Renal cortex interstitium (tissue), 11 donors: ENCODE results near the gene NTM. TPM values are rescaled to one million over a fixed set of nuclear protein-coding genes. Genes with fewer than 3 reads are reported as not detected.
A peak's percentile ranks its signal among the peaks of the same experiment; 100 is the strongest.

Experiments used
- DNase-seq, 11 donors: peaks; one replicate each; pipeline ENCODE4 v3.0.0-alpha.2; 2013; ENCODE audit warnings: low read depth in 9 of 11, low spot score in 4 of 11; ENCODE audit errors: extremely low read depth in 1 of 11
- polyA plus RNA-seq, 3 donors: library from polyadenylated mRNA; unstranded; fragments of 120-200 nt; gene quantifications; one replicate each; pipeline ENCODE4 v1.2.1, GENCODE V29; 2013; ENCODE audit not compliant: insufficient read length in 3 of 3

The NTM gene
- polyA plus RNA-seq, 3 donors: 40.5 to 45.1 (median 43.9) TPM

DNA sequence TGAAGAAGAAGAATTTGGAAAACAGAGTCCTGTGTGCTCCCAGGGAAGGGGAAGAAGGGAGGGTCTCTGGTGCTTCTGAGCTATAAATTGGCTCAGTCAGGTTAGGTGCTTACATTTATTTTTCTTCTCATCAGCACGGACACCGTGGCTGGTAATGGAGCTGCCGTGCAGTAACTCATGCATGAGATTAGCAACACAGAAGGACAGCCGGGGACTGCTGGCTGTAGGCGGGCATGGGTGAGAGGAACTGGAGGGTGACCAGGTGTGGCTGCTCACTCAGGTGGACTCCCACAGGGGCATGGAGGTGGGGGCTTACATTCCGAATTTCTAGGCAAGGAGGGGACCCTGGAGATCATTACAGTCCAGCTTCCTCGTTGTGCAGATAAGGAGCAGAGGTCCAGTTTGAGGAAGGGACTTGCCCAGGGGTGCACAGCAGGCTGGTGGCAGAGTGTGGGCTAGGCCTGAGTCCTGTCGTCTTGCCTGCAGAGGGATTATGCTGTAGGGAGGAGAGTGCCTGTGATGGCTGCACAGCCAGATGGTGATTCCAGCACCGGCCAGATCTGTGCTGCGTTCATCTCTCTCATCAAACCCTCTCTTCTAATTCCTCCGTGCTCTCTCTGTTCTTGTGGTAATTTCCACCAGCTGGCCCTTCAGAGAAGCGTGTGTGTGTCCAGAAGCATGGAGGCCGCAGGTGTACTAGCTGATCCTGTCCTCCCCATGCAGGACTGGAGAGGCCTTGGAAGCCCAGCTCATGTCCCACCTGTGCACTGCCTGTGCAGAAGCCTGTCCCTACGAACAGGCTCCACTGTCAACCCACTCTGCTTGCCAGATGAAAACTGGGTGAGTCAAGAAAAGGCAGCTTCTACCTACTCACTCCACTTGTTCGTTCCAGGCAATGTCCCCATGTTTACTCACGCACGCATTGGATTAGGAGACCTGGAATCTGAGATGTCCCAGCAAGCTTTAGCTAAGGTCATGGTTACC is 78.9 kb downstream of the NTM start:
- peak in 2 of 11 donors; percentile 33 to 50 for DNase-seq

DNA sequence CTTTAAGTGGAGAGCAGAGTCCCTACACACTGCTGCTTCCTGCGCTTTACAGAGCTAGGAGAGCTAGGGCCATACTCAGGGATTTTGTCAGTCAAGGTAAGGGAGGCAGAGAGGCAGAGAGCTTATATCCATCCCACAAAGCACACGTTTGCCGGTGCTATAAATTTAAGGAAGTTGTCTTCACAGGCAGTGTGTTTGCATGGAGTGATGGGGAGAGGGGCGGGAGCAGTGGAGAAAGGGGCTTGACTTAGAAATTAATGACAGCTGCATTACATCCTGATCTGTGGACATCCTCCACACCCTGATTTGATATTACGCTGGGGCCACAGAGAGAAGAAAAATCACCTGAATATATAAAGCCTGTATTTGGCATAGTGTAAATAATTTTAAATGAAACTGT is 84.1 kb downstream of the NTM start:
- no peak for DNase-seq

DNA sequence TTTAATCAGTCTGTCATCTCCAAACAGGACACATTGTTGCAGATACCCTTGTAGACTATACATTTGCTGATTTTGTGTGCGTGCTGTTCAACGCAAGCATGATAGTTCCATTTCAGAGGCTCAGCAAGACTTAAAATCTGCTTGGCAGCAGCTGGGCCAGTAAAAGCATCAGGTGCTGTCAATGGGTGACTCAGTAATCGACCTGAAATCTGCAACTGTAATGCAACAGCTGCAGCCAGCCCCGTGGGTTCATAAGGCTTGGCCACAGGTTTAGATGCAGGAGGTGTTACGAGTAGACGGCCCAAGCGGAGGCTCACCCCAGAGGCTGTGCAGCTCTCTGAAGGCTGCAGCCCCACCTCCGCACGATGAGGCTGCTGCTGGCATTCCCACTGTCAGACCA is 84.6 kb downstream of the NTM start:
- no peak for DNase-seq

DNA sequence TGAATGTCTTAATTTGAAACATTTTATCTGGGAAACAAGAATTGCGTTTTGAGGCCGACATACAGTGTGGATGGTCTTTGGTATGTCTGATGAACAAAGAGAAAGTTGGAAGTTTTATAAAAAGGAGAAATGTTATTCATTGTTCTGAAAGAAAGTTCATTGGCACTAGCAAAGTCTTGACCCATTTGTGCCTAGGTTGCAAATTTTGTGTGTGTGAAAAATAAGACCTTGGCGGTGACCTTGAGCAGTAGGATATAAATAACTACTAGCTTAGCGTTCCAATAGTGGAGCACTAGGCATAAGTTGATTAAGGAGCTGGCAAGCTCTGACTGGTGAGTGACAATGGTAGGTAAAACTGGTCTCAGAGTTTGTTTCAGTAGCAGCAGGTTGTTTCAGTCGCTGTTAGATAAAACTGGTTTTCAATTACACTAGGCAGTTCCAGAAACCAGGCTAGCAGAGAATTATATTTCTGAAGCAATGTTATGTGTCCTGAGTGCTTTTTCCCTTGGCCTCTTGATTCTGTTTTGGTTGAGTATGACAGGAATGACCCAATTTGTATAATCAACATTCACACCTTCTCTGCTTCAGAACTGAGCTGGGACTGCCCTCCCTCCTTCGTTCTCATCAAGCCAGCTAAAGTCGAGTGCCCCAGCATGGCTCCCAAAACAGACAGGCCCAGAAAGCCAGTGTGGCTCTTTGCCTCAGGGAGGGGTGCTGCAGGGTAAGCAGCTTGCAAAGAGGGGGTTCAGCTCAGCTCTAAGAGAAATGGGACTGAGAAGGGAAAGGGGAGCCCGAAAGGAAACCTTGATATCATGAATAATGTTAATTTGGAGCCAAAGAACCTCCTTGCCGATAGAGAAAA is 85.7 kb downstream of the NTM start:
- DNase-seq: no peak

DNA sequence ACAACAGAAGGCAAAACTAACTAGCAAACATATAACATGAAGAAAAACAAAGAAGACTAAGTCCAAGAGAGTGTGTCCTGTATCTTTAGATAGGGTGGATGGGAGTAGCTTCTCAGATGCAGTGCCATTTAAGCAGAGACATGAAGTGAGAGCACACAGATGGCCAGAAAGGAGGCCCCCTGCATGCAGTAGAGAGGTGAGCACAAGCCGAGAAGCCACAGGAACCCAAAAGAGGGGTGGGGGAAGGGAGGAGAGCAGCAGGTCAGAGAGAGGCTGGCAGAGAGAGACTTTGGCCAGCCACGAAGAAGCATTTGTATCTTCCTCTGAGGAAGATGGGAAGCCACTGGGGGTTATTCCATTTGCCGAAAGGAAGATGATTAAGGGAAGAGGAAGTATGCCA is 86.7 kb downstream of the NTM start:
- no peak for DNase-seq

DNA sequence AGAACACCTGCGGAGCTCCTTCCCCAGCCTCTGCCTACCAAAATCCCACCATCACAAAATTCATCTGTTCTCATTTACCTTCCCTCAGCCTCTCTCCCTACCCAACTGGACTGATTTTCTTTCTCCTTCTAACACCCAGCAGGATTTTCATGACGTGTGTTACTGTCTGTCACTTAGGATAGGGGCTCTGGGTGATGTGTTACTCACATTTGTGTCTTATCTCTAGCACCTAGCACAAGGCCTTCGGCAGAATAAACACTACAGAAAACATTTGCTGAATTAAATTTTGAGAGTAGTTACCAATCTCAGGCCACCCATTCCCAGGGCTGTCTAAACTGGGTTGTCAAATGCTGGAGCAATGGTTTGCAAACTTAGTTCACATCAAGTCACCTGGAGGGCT is 88.0 kb downstream of the NTM start:
- no peak for DNase-seq

DNA sequence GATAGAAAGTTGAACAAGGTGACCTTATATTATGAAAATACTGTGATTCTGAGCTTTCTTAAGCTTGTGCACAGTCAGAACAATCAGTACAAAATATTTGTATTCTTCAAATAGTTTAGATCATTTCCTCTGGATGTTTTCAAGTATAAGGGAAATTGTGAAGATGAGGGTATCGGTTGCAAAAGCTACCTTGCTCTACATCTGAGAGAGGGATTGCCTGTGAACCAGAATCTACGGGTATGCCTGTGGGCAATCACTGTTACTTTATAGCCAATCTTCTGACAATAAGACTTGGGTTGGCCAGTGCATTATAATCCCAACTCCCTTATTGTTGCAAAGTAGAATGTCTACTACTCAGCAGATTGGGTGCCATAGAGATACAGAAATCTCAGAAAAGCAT is 90.5 kb downstream of the NTM start:
- DNase-seq: no peak

DNA sequence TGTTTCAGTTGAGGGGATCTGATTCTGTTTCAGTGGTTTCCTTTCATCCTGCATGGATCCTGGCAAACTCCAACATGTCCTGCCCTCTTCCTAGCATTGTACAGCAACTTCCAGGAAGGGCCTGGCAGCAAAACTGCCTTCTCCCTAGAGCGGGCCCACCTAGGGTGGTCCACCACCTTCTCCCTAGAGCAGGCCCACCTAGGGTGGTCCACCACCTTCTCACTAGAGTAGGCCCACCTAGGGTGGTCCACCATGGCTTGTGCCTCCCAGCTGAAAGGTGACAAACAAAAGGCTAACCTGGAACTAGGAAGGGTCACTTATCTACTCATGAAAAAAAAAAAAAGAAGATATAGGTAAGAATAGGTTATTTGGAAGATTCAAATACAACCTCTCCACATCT is 92.2 kb downstream of the NTM start:
- DNase-seq: no peak

DNA sequence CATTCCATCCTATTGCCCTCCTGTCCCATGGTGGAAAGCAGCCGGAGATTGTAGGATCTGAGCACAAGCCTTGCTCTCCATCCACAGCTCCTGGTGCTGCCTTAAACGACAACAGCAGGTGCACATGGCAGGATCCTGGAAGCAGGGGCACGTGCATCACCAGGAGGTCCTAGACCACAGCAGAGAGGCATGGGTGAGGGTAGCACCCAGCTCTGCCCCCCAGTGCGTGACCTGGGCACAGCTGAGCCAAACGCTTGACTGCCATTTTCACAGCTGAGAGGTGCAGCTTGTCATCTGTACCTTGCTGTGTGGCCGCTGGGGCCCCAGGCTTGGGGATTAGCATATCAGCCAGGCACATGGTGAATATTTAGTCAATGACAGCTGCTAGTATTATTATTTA is 92.7 kb downstream of the NTM start:
- no peak for DNase-seq

DNA sequence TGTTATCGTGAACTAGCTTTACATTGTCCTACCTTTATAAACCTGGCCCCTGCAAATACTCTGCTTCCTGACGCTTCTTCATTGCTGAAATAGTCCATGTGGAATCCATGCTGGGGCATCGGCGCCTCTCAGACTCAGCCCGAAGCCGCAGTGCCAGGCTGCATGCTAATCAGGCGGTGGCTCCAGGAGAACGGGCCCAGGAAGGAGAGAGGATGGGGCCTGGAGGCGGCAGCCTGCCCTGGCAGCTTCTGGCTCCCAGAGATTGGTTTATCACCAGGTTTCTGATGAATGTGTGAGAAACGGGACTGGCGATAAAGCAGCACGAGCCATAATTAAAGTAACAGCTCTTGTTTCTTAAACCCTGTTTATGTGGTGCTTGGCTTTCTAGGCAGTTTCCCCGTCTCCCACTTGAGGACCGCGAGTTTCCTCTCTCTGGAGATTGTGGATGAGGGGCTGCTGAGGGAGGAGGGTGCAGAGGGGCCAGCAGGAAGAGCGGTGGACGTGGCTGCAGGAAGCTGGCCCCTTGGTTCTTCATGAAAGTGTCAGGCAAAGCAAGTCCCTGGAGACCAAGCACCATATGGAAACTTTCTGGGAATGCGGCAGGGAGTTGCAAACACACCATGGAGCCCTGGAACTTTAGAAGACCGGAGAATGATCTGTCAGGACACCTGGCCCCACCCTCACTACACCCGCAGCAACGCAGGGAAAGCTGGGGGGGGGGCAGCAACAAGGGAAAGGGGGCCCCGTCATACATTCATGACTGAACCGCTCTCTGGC is 93.4 kb downstream of the NTM start:
- no peak for DNase-seq

DNA sequence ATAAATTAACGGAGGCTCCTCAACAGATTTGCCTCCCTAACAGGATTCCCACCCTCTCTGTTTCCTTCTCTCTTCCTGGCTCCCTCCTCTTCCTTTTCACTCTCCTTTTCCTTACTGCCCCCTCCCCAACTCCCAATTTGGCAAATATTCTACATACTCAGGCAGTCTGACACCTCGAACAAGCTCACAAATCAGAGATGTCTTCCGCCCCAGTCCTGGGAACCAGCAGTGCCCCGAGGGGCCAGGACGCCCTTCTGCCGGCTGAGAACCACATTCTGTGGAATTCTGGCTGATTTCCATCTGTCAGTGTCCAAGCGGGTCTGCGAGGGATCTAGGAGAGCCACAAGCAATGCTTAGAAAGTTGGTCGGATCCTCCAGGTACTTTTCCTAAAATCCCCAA is 94.0 kb downstream of the NTM start:
- DNase-seq: no peak

DNA sequence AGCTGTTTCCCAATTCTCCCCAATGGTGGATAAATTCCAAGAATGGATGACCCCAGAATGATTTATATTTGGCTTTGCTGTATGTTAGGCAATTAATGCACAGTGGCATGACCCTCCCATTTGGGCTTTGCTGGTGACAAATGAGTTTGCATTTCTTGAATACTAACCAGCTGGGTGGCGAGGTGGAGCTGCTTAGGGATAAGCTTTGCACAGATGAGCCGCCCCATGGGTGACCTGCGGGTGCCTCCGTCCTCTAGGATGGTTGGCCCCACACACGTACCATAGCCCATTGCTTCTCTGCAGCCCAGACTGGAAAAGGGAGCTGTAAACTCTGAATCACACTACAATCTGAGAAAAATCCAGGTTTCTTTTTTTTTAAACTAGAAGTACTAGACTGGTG is 94.6 kb downstream of the NTM start:
- DNase-seq: no peak

DNA sequence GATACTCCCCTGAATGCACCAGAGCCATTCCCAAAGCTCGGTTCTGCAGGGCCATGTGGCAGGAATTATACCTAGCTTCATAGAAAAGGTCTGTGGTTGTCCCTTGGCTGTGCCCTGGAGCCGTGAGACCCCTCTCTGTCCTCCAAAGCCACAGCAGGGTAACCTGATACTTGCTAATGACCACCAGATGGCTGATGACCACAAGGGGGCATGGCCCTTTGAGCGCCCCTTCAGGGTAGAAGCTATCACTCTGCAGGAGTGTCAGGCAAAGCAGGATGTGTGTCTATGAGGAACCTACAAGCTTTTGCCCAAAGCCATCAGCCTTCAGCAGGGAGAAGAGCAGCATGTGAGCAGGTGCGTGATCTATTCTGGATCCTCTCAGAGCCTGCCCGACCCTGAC is 95.3 kb downstream of the NTM start:
- DNase-seq: no peak

DNA sequence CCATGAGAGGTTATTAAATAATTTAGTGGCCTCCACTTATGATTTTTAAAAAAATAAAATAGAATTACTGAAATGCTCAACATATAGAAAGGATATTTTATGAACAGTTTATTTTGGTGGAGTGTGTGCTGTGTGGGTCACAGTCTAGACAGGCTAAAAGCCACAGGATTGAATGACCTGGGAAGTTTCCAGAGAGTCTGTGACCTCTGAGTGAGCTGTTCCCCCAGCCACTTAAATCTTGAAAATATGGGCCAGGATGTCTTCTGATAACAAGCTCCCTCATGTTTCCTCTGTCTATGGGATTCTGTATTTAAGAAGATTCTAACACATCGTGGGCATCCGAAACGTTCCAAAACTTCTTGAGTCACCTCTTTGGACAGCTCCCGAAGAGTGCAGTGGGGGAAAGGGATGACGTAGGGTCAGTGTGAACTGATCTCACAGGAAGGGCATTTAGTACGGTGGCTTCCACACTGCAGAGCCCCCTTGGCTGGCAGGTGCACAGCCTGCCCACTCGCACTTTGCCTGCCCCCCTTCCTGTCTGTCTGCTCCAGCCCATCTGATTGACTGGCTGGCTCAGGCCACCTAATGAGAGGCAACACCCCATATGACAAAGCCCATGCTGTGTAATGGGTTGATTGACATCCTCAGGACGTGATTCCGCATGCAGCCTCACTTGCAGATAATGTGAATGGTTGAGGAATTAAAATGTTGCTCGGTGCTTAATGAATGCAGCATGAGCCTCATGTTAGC is 97.4 kb downstream of the NTM start:
- no peak for DNase-seq

DNA sequence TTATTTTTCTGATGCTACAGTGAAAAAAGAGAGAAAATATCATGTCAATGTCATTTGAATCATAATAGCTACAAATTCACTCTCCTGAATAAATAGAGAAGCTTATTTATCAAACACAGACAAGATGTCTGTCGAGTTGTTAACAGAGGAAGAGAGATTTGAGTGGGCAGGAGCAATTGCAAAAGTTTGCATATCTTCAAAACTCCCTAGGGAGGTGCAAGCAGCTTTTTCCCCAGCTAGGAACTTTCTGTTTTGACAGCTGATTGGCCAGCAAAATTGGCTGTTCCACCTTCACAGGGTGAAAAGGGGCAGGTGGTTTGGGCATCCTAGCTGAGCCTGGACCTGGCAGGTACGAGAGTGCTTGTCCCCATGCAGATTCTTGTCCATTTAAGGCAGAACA is 98.2 kb downstream of the NTM start:
- no peak for DNase-seq

DNA sequence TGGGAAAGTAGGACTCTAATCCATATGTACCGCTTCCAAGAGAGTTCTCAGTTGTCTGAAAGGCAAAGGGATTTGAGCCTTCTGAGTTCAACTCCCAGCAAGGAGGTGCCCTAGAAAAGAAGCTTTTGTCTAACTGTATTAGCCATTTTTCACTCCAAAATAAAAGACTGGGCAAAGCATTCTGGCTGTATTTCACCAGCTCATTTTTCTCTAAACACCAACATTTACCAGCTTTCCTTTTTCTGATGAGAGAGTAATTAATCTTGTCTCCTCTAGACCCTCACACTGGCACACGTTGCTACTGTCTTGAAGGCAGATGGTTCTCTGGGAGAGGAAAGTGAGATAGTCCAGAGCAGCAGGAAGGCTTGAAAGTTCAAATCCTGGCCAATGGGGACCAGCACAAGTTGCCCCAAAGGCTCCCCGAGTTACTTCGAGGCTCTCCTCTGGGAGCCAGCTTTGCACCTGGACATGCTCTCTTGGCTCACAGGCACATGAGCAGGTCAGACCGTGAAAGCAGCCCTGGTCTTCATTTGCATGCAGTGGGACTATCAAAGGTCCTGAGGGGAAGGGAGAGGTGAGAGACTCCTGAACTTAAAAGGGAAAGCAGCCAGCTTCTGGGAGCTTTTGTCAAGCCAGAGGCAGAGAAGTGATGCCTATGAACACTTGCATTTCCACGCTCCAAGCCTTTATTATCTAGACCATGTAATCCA is 100.0 kb downstream of the NTM start:
- DNase-seq: no peak

DNA sequence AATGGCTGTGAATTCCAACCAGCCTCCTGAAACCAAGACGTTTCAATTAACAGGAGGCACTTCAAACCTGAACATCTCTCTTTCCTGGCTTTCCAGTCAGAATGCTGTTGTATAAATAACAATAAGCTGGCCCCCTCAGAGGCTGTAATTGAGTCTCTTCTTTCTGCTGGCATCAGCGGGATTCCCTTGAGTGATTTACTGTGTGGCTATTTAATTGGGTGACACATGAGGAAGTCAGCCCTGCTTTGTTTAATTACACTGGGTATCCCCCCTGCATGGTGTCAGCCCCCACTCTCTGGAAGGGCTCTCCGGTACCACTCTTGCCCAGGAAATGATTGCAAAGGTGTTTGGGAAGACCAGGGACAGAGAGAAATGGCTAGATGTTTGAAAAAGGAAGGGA is 101.6 kb downstream of the NTM start:
- DNase-seq: peak in 3 of 11 donors; percentile 32 to 67 (median 57)

DNA sequence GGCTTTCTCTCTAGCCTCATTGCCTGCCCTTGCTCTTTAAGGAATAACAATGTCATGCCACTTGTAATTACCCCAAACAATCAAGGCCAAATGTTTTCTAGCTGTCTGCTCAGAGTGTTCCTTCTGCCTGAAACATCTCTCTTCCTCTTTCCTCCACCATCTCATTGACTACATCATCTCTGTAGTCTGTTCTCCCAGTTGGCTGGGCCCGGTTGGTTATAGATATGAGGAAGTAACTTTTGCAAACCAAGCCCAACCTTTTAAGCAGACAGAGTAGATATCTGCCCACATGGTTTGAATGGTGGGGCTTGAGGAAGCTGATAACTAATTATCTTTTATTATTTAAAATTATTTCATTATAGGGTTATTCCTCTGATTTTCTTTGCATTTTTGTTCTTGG is 104.5 kb downstream of the NTM start:
- DNase-seq: no peak
